Measurements from ENCODE around the gene KRTAP10-10.
A peak's percentile ranks its signal among the peaks of the same experiment; 100 is the strongest.

KRTAP10-10 gene

GRCh38 chr21:44647222-44647552, 10.0 kb downstream of the KRTAP10-10 start:
- H3K36me3 Mint-ChIP-seq (ENCODE audit: low read depth), result peaks cover 8% of the 10 kb centered on the region
- peaks cover 28% of the 10 kb centered on the region for H3K9me3 Mint-ChIP-seq
- H3K4me1 Mint-ChIP-seq (ENCODE audit: low read depth), result no peaks in the 10 kb centered on the region
- no peak overlapping the region for H3K27ac Mint-ChIP-seq
- H3K27me3 Mint-ChIP-seq, result no peaks in the 10 kb centered on the region
- H3K4me3 Mint-ChIP-seq, result no peak overlapping the region
- no peak for DNase-seq

GRCh38 chr21:44648557-44649311, 11.6 kb downstream of the KRTAP10-10 start:
- H3K27me3 Mint-ChIP-seq, result no peaks in the 10 kb centered on the region
- peaks cover 3% of the 10 kb centered on the region for H3K4me1 Mint-ChIP-seq (ENCODE audit: low read depth)
- peaks cover 18% of the 10 kb centered on the region for H3K9me3 Mint-ChIP-seq
- peaks cover 8% of the 10 kb centered on the region for H3K36me3 Mint-ChIP-seq (ENCODE audit: low read depth)
- no peak for DNase-seq
- H3K27ac Mint-ChIP-seq, result no peak overlapping the region
- H3K4me3 Mint-ChIP-seq, result no peak overlapping the region

- Mint-ChIP-seq H3K36me3 (ENCODE audit: low read depth) (peaks cover 5% of the 10 kb centered on the region), H3K4me1 (ENCODE audit: low read depth) (peaks cover 12% of the 10 kb centered on the region), H3K9me3 (peaks cover 10% of the 10 kb centered on the region), H3K4me3 (no peak overlapping the region), H3K27me3 (no peaks in the 10 kb centered on the region), H3K27ac (no peak overlapping the region)
- no peak for DNase-seq
Observed at GRCh38 chr21:44649521-44650100, 12.5 kb downstream of the KRTAP10-10 start.

GRCh38 chr21:44650265-44650972, 13.3 kb downstream of the KRTAP10-10 start:
- DNase-seq, result no peak
- peaks cover 19% of the 10 kb centered on the region for H3K4me1 Mint-ChIP-seq (ENCODE audit: low read depth)
- no peaks in the 10 kb centered on the region for H3K27me3 Mint-ChIP-seq
- no peak overlapping the region for H3K27ac Mint-ChIP-seq
- peaks cover 8% of the 10 kb centered on the region for H3K9me3 Mint-ChIP-seq
- no peaks in the 10 kb centered on the region for H3K36me3 Mint-ChIP-seq (ENCODE audit: low read depth)
- no peak overlapping the region for H3K4me3 Mint-ChIP-seq

GRCh38 chr21:44650973-44651675, 14.0 kb downstream of the KRTAP10-10 start:
- no peak for DNase-seq
- Mint-ChIP-seq H3K9me3 (peaks cover 9% of the 10 kb centered on the region), H3K27me3 (no peaks in the 10 kb centered on the region), H3K4me1 (ENCODE audit: low read depth) (peaks cover 24% of the 10 kb centered on the region), H3K27ac (no peak overlapping the region), H3K36me3 (ENCODE audit: low read depth) (peaks cover 3% of the 10 kb centered on the region), H3K4me3 (no peak overlapping the region)

- no peak overlapping the region for H3K27ac Mint-ChIP-seq
Observed at GRCh38 chr21:44653123-44653522, 16.0 kb downstream of the KRTAP10-10 start.

GRCh38 chr21:44653656-44654575, 16.8 kb downstream of the KRTAP10-10 start:
- Mint-ChIP-seq H3K9me3 (peaks cover 26% of the 10 kb centered on the region), H3K27ac (no peak overlapping the region), H3K4me1 (ENCODE audit: low read depth) (peaks cover 49% of the 10 kb centered on the region), H3K36me3 (ENCODE audit: low read depth) (peaks cover 11% of the 10 kb centered on the region), H3K27me3 (no peaks in the 10 kb centered on the region), H3K4me3 (no peak overlapping the region)
- DNase-seq, result peak; percentile 49

More at GRCh38 chr21:44653123-44653522, 16.0 kb downstream of the KRTAP10-10 start:
- Mint-ChIP-seq H3K4me1 (ENCODE audit: low read depth) (peaks cover 41% of the 10 kb centered on the region), H3K4me3 (no peak overlapping the region), H3K9me3 (peaks cover 25% of the 10 kb centered on the region), H3K36me3 (ENCODE audit: low read depth) (peaks cover 11% of the 10 kb centered on the region), H3K27me3 (no peaks in the 10 kb centered on the region)
- DNase-seq, result no peak

- Mint-ChIP-seq H3K4me3 (no peak within 1 kb of the TSS), H3K4me1 (ENCODE audit: low read depth) (peaks cover 54% of the 10 kb centered on the region), H3K9me3 (peaks cover 26% of the 10 kb centered on the region), H3K27ac (no peak within 1 kb of the TSS), H3K27me3 (no peaks in the 10 kb centered on the region), H3K36me3 (ENCODE audit: low read depth) (peaks cover 11% of the 10 kb centered on the region)
- DNase-seq, result no peak
Observed at GRCh38 chr21:44654576-44655175, 17.5 kb downstream of the KRTAP10-10 start, which contains the start of gene KRTAP12-4. KRTAP12-4 (minus strand) TSS chr21:44654659; CDS start chr21:44654614, 45 bp downstream.

- H3K27ac Mint-ChIP-seq, result no peak overlapping the region
- peaks cover 11% of the 10 kb centered on the region for H3K36me3 Mint-ChIP-seq (ENCODE audit: low read depth)
- peaks cover 30% of the 10 kb centered on the region for H3K9me3 Mint-ChIP-seq
- no peak for DNase-seq
- peaks cover 56% of the 10 kb centered on the region for H3K4me1 Mint-ChIP-seq (ENCODE audit: low read depth)
- H3K27me3 Mint-ChIP-seq, result no peaks in the 10 kb centered on the region
- no peak overlapping the region for H3K4me3 Mint-ChIP-seq
Observed at GRCh38 chr21:44656868-44657267, 19.7 kb downstream of the KRTAP10-10 start.

GRCh38 chr21:44657635-44658540, 20.7 kb downstream of the KRTAP10-10 start, which contains the start of gene KRTAP12-3:
KRTAP12-3 (plus strand) TSS chr21:44657932; CDS start chr21:44657980, 48 bp downstream.
- no peak for DNase-seq

GRCh38 chr21:44658541-44658910, 21.4 kb downstream of the KRTAP10-10 start:
- no peak for DNase-seq
- H3K4me3 Mint-ChIP-seq, result no peak overlapping the region
- H3K9me3 Mint-ChIP-seq, result peaks cover 32% of the 10 kb centered on the region
- peaks cover 11% of the 10 kb centered on the region for H3K36me3 Mint-ChIP-seq (ENCODE audit: low read depth)
- H3K4me1 Mint-ChIP-seq (ENCODE audit: low read depth), result peaks cover 54% of the 10 kb centered on the region
- H3K27ac Mint-ChIP-seq, result peak overlapping the region; percentile 78
- H3K27me3 Mint-ChIP-seq, result no peaks in the 10 kb centered on the region

More at GRCh38 chr21:44657635-44658540, 20.7 kb downstream of the KRTAP10-10 start, which contains the start of gene KRTAP12-3:
- peaks cover 34% of the 10 kb centered on the region for H3K9me3 Mint-ChIP-seq
- H3K27ac Mint-ChIP-seq, result peak within 1 kb of the TSS; percentile 78
- H3K27me3 Mint-ChIP-seq, result no peaks in the 10 kb centered on the region
- peaks cover 56% of the 10 kb centered on the region for H3K4me1 Mint-ChIP-seq (ENCODE audit: low read depth)
- H3K36me3 Mint-ChIP-seq (ENCODE audit: low read depth), result peaks cover 11% of the 10 kb centered on the region
- peak within 1 kb of the TSS; percentile 49 for H3K4me3 Mint-ChIP-seq

- Mint-ChIP-seq H3K4me1 (ENCODE audit: low read depth) (peaks cover 49% of the 10 kb centered on the region), H3K4me3 (no peak overlapping the region), H3K27me3 (no peaks in the 10 kb centered on the region), H3K9me3 (peaks cover 32% of the 10 kb centered on the region), H3K36me3 (ENCODE audit: low read depth) (peaks cover 11% of the 10 kb centered on the region), H3K27ac (peak overlapping the region; percentile 78)
- DNase-seq, result no peak
Observed at GRCh38 chr21:44658913-44659595, 21.9 kb downstream of the KRTAP10-10 start.

All from activated T-cell treated with anti-CD3 and anti-CD28 coated beads, Interleukin-2, amount 50 U/mL, for 24 hours (primary cell).